Epithelial cell of umbilical artery (primary cell): Measurements from ENCODE around the gene TH. TPM values are rescaled to one million over a fixed set of nuclear protein-coding genes. Genes with fewer than 3 reads are reported as not detected.

Experiments
- total RNA-seq: library from RNA; depleted of rRNA; stranded (reverse); fragments of >200 nt; gene quantifications from 2 replicates; pipeline ENCODE4 v1.2.3, GENCODE V29; 2014

Gene TH
- total RNA-seq = not detected in 2 replicates

DNA sequence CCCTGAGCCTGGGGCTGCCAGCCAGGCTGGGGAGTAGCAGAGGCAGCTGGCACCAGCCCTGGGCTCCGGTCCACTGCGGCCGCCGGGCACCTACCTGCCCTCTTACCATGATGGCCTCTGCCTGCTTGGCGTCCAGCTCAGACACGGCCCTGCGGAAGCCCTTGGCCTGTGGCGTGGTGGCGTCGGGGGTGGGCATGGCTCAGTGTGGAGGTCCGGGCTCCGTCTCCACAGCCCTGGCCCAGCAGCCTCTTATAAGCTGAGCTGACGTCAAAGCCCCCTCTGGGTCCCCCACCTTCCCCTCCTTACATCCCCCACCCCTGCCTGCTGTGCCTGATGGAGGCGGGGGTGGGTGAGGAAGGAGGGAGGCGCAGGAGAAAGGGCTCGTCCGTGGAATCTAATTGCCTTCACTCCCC, at the start of gene TH:
Gene TH (minus strand): TSS at position 225 of the 413 bp plus-strand sequence. CDS start 29 bp downstream, at position 196.

DNA sequence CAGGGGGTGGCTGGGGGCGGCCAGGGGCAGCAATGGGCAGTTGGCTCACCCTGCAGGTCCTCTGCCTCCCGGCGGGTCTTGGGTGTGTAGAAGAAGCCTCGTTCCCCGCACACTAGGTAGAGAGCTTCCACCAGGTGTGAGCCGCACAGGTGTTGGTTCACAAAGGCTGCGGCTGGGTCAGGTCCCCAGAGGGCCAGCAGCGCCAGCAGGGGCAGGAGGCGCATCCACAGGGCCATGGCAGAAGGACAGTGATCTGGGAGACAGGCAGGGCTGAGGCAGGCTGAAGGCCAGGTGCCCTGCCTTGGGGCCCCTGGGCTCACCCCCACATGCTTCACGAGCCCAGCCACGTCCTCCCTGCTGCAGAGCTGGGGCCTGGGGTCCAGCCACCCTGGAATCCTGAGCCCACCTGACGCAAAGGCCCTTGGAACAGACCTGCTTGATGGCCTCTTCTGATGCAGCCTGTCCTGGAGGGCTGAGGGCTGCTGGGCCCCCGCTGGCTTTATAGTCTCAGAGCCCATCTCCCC, 10.8 kb downstream of the TH start, which contains the start of gene INS:
Gene INS (minus strand): TSS at position 474 of the 524 bp plus-strand sequence. CDS start 238 bp downstream, at position 236.

DNA sequence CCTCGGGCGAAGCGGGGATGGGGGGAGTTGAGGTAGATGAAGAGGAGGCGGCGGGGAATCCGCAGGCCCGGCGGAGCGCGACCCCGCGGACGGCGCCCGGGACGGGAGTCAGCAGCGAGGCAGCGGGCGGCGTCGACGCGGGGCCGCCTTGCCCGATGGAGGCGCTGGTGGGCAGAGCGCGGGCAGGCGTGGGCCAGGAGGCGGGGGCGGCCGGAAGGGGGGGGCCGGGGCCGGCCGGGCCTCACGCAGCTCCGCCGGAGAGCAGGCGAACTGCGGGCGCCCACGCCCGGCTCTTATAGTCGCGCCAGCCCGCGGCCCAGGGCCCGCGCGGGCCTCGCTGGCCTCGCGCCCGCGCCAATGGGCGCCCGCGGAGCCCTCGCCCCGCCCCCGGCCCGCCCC, 32.5 kb downstream of the TH start, which contains the start of gene IGF2:
Gene IGF2 (minus strand): TSS at position 267 of the 399 bp plus-strand sequence. CDS start 3,866 bp downstream, outside the sequence.

Other genes with a start within 250 kb of the TH start
- gene MRPL23, start 224.5 kb downstream of the TH start, total RNA-seq = 145 and 179 TPM in 2 replicates
- 9.1 and 19.2 TPM in 2 replicates for gene H19, start 174.0 kb downstream of the TH start, total RNA-seq
- 1.5 and 21.1 TPM in 2 replicates for gene IGF2, start 32.4 kb downstream of the TH start, total RNA-seq
- not detected in 2 replicates for gene INS, start 10.6 kb downstream of the TH start, total RNA-seq
- not detected in 2 replicates for gene ASCL2, start 98.8 kb upstream of the TH start, total RNA-seq
- gene C11orf21, start 130.1 kb upstream of the TH start, total RNA-seq = not detected in 2 replicates
- gene TSPAN32, start 130.2 kb upstream of the TH start, total RNA-seq = not detected in 2 replicates
- 145 and 168 TPM in 2 replicates for gene CD81, start 205.5 kb upstream of the TH start, total RNA-seq
- gene TSSC4, start 228.9 kb upstream of the TH start, total RNA-seq = 83.3 and 88.4 TPM in 2 replicates